Kidney epithelial cell (primary cell): ENCODE measurements around the gene BCL2L13. TPM values are rescaled to one million over a fixed set of nuclear protein-coding genes. Genes with fewer than 3 reads are reported as not detected.

Experiments used
- DNase-seq: peaks from one replicate; pipeline ENCODE4 v3.0.0-alpha.2; 2010; ENCODE audit warnings: low read depth
- H3K27me3 ChIP-seq: 2 replicates; pipeline ENCODE4 v1.6.0; 2011; ENCODE audit warnings: low read length; ENCODE audit not compliant: control insufficient read depth, insufficient read depth
- H3K36me3 ChIP-seq: 2 replicates; pipeline ENCODE4 v1.5.1; 2011; ENCODE audit warnings: low read length; ENCODE audit not compliant: control insufficient read depth, insufficient read depth
- H3K4me3 ChIP-seq: 2 replicates; pipeline ENCODE4 v1.5.1; 2011; ENCODE audit warnings: low read depth, mild to moderate bottlenecking, control low read depth, low read length
- CTCF ChIP-seq: IDR thresholded peaks from 2 replicates; pipeline ENCODE4 v1.5.1; 2011; ENCODE audit warnings: mild to moderate bottlenecking, moderate library complexity, low read length, control low read depth, inconsistent platforms; ENCODE audit not compliant: insufficient read depth, poor library complexity, severe bottlenecking
- total RNA-seq: library from RNA; depleted of rRNA; stranded (reverse); fragments of >200 nt; gene quantifications from 2 replicates; pipeline ENCODE4 v1.2.3, GENCODE V29; 2015

The BCL2L13 gene
- total RNA-seq, 1 donor from 2014 or later, result 58.4 TPM

GRCh38 chr22:17728786-17729185 is 90.2 kb downstream of the BCL2L13 start:
- Histone ChIP-seq H3K27me3 (no peaks in the 10 kb centered on the region), H3K36me3 (peaks cover 2% of the 10 kb centered on the region), H3K4me3 (no peak overlapping the region)
- no peak for TF ChIP-seq CTCF
- no peak for DNase-seq

- Histone ChIP-seq H3K4me3 (no peak overlapping the region), H3K27me3 (no peaks in the 10 kb centered on the region), H3K36me3 (peaks cover 2% of the 10 kb centered on the region)
- no peak for DNase-seq
- no peak for TF ChIP-seq CTCF
Observed at GRCh38 chr22:17729561-17729960, 91.0 kb downstream of the BCL2L13 start.

GRCh38 chr22:17732251-17732854 is 93.8 kb downstream of the BCL2L13 start:
- DNase-seq, result no peak
- no peak for TF ChIP-seq CTCF
- Histone ChIP-seq H3K36me3 (peaks cover 4% of the 10 kb centered on the region), H3K4me3 (no peak overlapping the region), H3K27me3 (no peaks in the 10 kb centered on the region)

GRCh38 chr22:17733466-17733865 is 94.9 kb downstream of the BCL2L13 start:
- no peaks in the 10 kb centered on the region for H3K27me3 ChIP-seq
- H3K4me3 ChIP-seq, result no peak overlapping the region
- H3K36me3 ChIP-seq, result peaks cover 4% of the 10 kb centered on the region
- TF ChIP-seq CTCF, result no peak
- DNase-seq, result no peak

GRCh38 chr22:17734187-17734586 is 95.6 kb downstream of the BCL2L13 start:
- no peak for TF ChIP-seq CTCF
- Histone ChIP-seq H3K4me3 (no peak overlapping the region), H3K27me3 (no peaks in the 10 kb centered on the region), H3K36me3 (peaks cover 4% of the 10 kb centered on the region)
- no peak for DNase-seq
